Effector memory CD8-positive, alpha-beta T cell (primary cell): ENCODE results near the gene TADA2A.

Source experiments
- ATAC-seq: fragments of 150-1000 bp; cut with Tn5 transposase; replicated peaks from 2 replicates; pipeline ENCODE4 v1.10.0; 2021; ENCODE audit warnings: mild to moderate bottlenecking, moderate library complexity
- DNase-seq, 3 experiments: peaks; one replicate each; pipeline ENCODE4 v3.0.0; 2021
- H3K27ac Mint-ChIP-seq, 2 donors: one replicate each; pipeline ENCODE4 v1.8.0; 2022; ENCODE audit warnings: mild to moderate bottlenecking in 2 of 2, mixed read lengths in 2 of 2, moderate library complexity in 2 of 2
- H3K27me3 Mint-ChIP-seq, 2 donors: one replicate each; pipeline ENCODE4 v1.8.0; 2022; ENCODE audit warnings: mixed read lengths in 2 of 2
- H3K36me3 Mint-ChIP-seq: one replicate; pipeline ENCODE4 v1.8.0; 2022; ENCODE audit warnings: mild to moderate bottlenecking, moderate library complexity, mixed read lengths; ENCODE audit not compliant: insufficient read depth
- H3K4me1 Mint-ChIP-seq, 2 donors: one replicate each; pipeline ENCODE4 v1.8.0; 2022; ENCODE audit warnings: low read depth in 2 of 2, mixed read lengths in 2 of 2
- H3K4me3 Mint-ChIP-seq, 2 donors: one replicate each; pipeline ENCODE4 v1.8.0; 2022; ENCODE audit warnings: mild to moderate bottlenecking in 2 of 2, mixed read lengths in 2 of 2, moderate library complexity in 2 of 2
- H3K9me3 Mint-ChIP-seq, 2 donors: one replicate each; pipeline ENCODE4 v1.8.0; 2022; ENCODE audit warnings: mixed read lengths in 2 of 2

The TADA2A gene

GRCh38 chr17:37481001-37481665 lies 74.4 kb downstream of the TADA2A start:
- DNase-seq: no peak
- Mint-ChIP-seq H3K4me1 (no peaks in the 10 kb centered on the region), H3K27me3 (no peaks in the 10 kb centered on the region), H3K4me3 (no peak overlapping the region), H3K9me3 (no peaks in the 10 kb centered on the region), H3K36me3 (peaks cover 17% of the 10 kb centered on the region), H3K27ac (no peak overlapping the region)
- no peak for ATAC-seq

GRCh38 chr17:37483311-37484039 lies 76.8 kb downstream of the TADA2A start:
- Mint-ChIP-seq H3K4me1 (peaks cover 4 to 7% of the 10 kb centered on the region in 2 donors), H3K27me3 (no peaks in the 10 kb centered on the region), H3K9me3 (no peaks in the 10 kb centered on the region), H3K36me3 (peaks cover 4% of the 10 kb centered on the region), H3K4me3 (no peak overlapping the region), H3K27ac (no peak overlapping the region)
- DNase-seq: no peak
- ATAC-seq: no peak

- Mint-ChIP-seq H3K27me3 (no peaks in the 10 kb centered on the region), H3K4me3 (no peak overlapping the region), H3K27ac (no peak overlapping the region), H3K9me3 (no peaks in the 10 kb centered on the region), H3K36me3 (peaks cover 8% of the 10 kb centered on the region), H3K4me1 (peaks cover 16 to 22% of the 10 kb centered on the region in 2 donors)
- DNase-seq (no peak), ATAC-seq (no peak)
These were observed 79.4 kb downstream of the TADA2A start for GRCh38 chr17:37485938-37486570.

GRCh38 chr17:37488009-37488604 lies 81.4 kb downstream of the TADA2A start:
- Mint-ChIP-seq H3K4me3 (peak overlapping the region; percentile 89 to 91), H3K27ac (peak overlapping the region; percentile 83 to 90), H3K27me3 (no peaks in the 10 kb centered on the region), H3K9me3 (no peaks in the 10 kb centered on the region), H3K4me1 (peaks cover 20 to 27% of the 10 kb centered on the region in 2 donors), H3K36me3 (peaks cover 8% of the 10 kb centered on the region)
- ATAC-seq (no peak), DNase-seq (no peak)

GRCh38 chr17:37488607-37489196 lies 82.0 kb downstream of the TADA2A start:
- H3K27me3 Mint-ChIP-seq: no peaks in the 10 kb centered on the region
- H3K9me3 Mint-ChIP-seq: no peaks in the 10 kb centered on the region
- H3K27ac Mint-ChIP-seq: peak overlapping the region; percentile 83 to 90
- DNase-seq (peak in 2 of 3 experiments; percentile 30), ATAC-seq (peak; percentile 17)
- peaks cover 20 to 27% of the 10 kb centered on the region in 2 donors for H3K4me1 Mint-ChIP-seq
- H3K36me3 Mint-ChIP-seq: peaks cover 8% of the 10 kb centered on the region
- H3K4me3 Mint-ChIP-seq: peak overlapping the region; percentile 89 to 91

- H3K9me3 Mint-ChIP-seq: no peaks in the 10 kb centered on the region
- DNase-seq (peak; percentile 71 to 79 (median 73)), ATAC-seq (peak; percentile 80)
- peaks cover 8% of the 10 kb centered on the region for H3K36me3 Mint-ChIP-seq
- peaks cover 20 to 27% of the 10 kb centered on the region in 2 donors for H3K4me1 Mint-ChIP-seq
- H3K4me3 Mint-ChIP-seq: peak within 1 kb of the TSS; percentile 89 to 96
- H3K27me3 Mint-ChIP-seq: no peaks in the 10 kb centered on the region
- H3K27ac Mint-ChIP-seq: peak within 1 kb of the TSS; percentile 84 to 92
These were observed 82.7 kb downstream of the TADA2A start, which contains the start of gene DUSP14 for GRCh38 chr17:37489197-37490001. DUSP14 (plus strand) TSS chr17:37489891; CDS start chr17:37512273, 22,382 bp downstream.

- Mint-ChIP-seq H3K27ac (peak overlapping the region; percentile 84 to 92), H3K36me3 (peaks cover 8% of the 10 kb centered on the region), H3K9me3 (no peaks in the 10 kb centered on the region), H3K27me3 (no peaks in the 10 kb centered on the region), H3K4me1 (peaks cover 20 to 27% of the 10 kb centered on the region in 2 donors), H3K4me3 (peak overlapping the region; percentile 89 to 96)
- peak; percentile 72 for ATAC-seq
- DNase-seq: peak; percentile 71 to 75 (median 74)
These were observed 83.4 kb downstream of the TADA2A start for GRCh38 chr17:37490022-37490587.

GRCh38 chr17:37490638-37491614 lies 84.2 kb downstream of the TADA2A start:
- Mint-ChIP-seq H3K27ac (peak overlapping the region; percentile 84 to 92), H3K4me3 (peak overlapping the region; percentile 89 to 96)
- no peak for DNase-seq

GRCh38 chr17:37492167-37492566 lies 85.5 kb downstream of the TADA2A start:
- no peak overlapping the region for H3K4me3 Mint-ChIP-seq

More at GRCh38 chr17:37490638-37491614, 84.2 kb downstream of the TADA2A start:
- Mint-ChIP-seq H3K4me1 (peaks cover 20 to 27% of the 10 kb centered on the region in 2 donors), H3K9me3 (no peaks in the 10 kb centered on the region), H3K27me3 (no peaks in the 10 kb centered on the region), H3K36me3 (peaks cover 8% of the 10 kb centered on the region)
- no peak for ATAC-seq

GRCh38 chr17:37493249-37494027 lies 86.8 kb downstream of the TADA2A start:
- no peak overlapping the region for H3K4me3 Mint-ChIP-seq

More at GRCh38 chr17:37492167-37492566, 85.5 kb downstream of the TADA2A start:
- Mint-ChIP-seq H3K36me3 (peaks cover 8% of the 10 kb centered on the region), H3K9me3 (no peaks in the 10 kb centered on the region), H3K27me3 (no peaks in the 10 kb centered on the region), H3K27ac (no peak overlapping the region), H3K4me1 (peaks cover 20 to 27% of the 10 kb centered on the region in 2 donors)
- DNase-seq (no peak), ATAC-seq (no peak)

GRCh38 chr17:37494401-37494831 lies 87.7 kb downstream of the TADA2A start:
- no peak for DNase-seq
- Mint-ChIP-seq H3K27ac (no peak overlapping the region), H3K27me3 (no peaks in the 10 kb centered on the region), H3K4me1 (peaks cover 14% of the 10 kb centered on the region in 2 donors), H3K36me3 (peaks cover 5% of the 10 kb centered on the region), H3K9me3 (no peaks in the 10 kb centered on the region), H3K4me3 (no peak overlapping the region)
- ATAC-seq: no peak

More at GRCh38 chr17:37493249-37494027, 86.8 kb downstream of the TADA2A start:
- ATAC-seq: no peak
- H3K36me3 Mint-ChIP-seq: peaks cover 8% of the 10 kb centered on the region
- no peak for DNase-seq
- H3K27me3 Mint-ChIP-seq: no peaks in the 10 kb centered on the region
- no peak overlapping the region for H3K27ac Mint-ChIP-seq
- H3K4me1 Mint-ChIP-seq: peaks cover 16 to 20% of the 10 kb centered on the region in 2 donors
- no peaks in the 10 kb centered on the region for H3K9me3 Mint-ChIP-seq
